Fibroblast of the aortic adventitia (primary cell): ENCODE results near the gene CHD5. TPM values are rescaled to one million over a fixed set of nuclear protein-coding genes. Genes with fewer than 3 reads are reported as not detected.

Source experiments
- DNase-seq: peaks from one replicate; pipeline ENCODE4 v3.0.0-alpha.2; 2010; ENCODE audit warnings: low read depth
- H3K4me3 ChIP-seq: 2 replicates; pipeline ENCODE4 v1.5.1; 2011; ENCODE audit warnings: low read depth, mild to moderate bottlenecking, control low read depth, low read length, moderate library complexity
- total RNA-seq: library from RNA; depleted of rRNA; stranded (reverse); fragments of >200 nt; gene quantifications from 2 replicates; pipeline ENCODE4 v1.2.3, GENCODE V29; 2012; ENCODE audit warnings: low replicate concordance
- TF ChIP-seq, protein P1 (sequence below): IDR thresholded peaks from 2 replicates; pipeline ENCODE4 v1.5.1; 2011; ENCODE audit warnings: mild to moderate bottlenecking, low read length, control low read depth, inconsistent platforms; ENCODE audit not compliant: insufficient read depth

The CHD5 gene
- total RNA-seq, 1 donor, result 0.09 TPM

DNA sequence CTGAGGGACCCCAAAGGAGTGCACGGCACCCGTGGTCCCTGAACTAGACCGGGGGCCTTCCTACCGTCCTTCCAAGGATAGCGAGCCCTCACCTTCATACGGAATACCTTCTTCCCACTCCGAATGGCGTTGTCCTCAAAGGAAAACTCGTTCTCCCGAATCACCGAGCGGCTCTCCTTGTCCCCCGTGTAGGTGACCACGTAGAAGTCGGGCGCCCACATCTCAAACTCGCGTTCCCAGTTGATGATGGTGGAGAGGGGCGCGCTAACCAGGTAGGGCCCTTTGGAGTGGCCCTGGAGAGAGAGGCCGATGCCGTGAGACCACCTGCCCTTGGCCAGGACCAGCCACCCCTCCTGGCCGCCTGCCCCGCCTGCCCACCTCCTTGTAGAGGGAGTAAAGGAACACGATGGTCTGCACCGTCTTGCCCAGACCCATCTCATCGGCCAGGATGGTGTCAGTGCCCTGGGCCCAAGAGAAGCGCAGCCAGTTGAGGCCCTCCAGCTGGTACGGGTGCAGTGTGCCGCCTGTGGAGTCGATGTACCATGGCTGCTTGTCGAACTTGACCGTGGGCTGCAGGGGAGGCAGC, 38.0 kb downstream of the CHD5 start:
- no peak overlapping the region for H3K4me3 ChIP-seq

DNA sequence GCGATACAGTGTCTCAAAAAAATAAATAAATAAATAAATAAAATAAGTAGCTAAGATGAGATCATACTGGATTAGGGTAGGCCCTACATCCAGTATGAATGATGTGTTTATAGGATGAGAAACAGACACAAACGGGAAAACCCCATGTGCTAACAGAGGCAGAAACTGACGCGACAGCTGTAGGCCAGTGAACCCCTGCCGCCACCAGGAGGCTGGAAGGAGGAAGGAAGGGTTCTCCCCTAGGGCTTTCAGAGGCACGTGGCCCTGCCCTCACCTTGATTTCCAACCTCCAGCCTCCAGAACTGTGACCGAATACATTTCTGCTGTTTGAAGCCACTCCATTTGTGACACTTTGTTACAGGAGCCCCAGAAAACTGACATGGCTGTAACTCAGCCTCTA, 38.5 kb downstream of the CHD5 start:
- no peak overlapping the region for H3K4me3 ChIP-seq
- TF ChIP-seq, protein P1, sequence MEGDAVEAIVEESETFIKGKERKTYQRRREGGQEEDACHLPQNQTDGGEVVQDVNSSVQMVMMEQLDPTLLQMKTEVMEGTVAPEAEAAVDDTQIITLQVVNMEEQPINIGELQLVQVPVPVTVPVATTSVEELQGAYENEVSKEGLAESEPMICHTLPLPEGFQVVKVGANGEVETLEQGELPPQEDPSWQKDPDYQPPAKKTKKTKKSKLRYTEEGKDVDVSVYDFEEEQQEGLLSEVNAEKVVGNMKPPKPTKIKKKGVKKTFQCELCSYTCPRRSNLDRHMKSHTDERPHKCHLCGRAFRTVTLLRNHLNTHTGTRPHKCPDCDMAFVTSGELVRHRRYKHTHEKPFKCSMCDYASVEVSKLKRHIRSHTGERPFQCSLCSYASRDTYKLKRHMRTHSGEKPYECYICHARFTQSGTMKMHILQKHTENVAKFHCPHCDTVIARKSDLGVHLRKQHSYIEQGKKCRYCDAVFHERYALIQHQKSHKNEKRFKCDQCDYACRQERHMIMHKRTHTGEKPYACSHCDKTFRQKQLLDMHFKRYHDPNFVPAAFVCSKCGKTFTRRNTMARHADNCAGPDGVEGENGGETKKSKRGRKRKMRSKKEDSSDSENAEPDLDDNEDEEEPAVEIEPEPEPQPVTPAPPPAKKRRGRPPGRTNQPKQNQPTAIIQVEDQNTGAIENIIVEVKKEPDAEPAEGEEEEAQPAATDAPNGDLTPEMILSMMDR, result no peak
- DNase-seq, result no peak

More for the DNA sequence above, 38.0 kb downstream of the CHD5 start:
- TF ChIP-seq, protein P1, result no peak
- DNase-seq, result no peak

- no peak overlapping the region for H3K4me3 ChIP-seq
- DNase-seq, result no peak
- TF ChIP-seq, protein P1, result no peak
These were observed 39.7 kb downstream of the CHD5 start for GRCh38 chr1:6140413-6140812.

DNA sequence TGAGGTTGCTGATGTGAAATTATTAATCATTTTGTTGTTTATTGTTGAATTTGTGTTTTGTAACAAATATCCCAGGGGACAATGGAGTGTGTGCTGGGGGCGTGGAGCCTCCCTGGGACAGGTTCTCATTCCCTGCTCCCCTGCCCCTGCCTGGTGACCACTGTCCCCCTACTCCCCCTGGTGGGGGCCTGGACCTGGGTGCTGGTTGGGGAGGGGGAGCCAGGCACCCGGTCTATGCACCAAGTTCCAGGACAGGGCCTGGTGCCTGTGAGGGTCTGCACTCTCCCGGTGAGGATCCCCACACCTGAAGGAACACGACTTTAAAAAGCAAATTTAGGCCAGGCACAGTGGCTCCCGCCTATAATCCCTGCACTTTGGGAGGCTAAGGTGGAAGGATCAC, 42.4 kb downstream of the CHD5 start:
- TF ChIP-seq, protein P1, result no peak
- no peak overlapping the region for H3K4me3 ChIP-seq
- DNase-seq, result no peak

DNA sequence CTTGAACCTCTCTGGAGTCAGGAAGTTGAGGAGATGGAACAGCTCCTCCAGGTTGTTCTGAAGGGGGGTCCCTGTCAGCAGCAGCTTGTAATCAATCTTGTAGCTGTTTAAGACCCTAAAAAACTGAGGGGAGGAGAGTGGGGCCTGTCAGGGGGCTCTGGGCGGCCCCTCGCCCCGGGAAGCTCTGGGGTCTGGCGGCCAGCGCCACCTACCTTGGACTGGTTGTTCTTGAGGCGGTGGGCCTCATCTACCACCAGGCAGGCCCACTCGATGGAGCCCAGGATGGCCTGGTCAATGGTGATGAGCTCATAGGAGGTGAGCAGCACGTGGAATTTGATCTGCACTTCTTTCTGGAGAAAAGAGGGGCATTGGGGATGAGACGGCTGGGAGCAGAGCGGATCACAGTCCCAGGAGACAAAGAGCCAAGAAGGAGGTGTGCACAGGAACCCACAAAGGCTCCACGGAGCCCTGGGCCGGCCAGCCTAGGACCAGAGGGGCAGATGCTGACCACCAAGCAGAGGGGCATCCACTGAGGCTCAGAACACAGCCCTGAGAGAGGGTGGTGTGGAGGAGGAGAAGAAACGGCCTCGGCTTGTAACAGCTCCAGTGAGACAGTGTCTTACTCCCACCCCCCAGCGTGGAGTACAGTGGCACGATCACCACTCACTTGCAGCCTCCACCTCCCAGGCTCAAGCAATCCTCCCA, 43.5 kb downstream of the CHD5 start:
- no peak overlapping the region for H3K4me3 ChIP-seq
- no peak for DNase-seq
- TF ChIP-seq, protein P1, result no peak

DNA sequence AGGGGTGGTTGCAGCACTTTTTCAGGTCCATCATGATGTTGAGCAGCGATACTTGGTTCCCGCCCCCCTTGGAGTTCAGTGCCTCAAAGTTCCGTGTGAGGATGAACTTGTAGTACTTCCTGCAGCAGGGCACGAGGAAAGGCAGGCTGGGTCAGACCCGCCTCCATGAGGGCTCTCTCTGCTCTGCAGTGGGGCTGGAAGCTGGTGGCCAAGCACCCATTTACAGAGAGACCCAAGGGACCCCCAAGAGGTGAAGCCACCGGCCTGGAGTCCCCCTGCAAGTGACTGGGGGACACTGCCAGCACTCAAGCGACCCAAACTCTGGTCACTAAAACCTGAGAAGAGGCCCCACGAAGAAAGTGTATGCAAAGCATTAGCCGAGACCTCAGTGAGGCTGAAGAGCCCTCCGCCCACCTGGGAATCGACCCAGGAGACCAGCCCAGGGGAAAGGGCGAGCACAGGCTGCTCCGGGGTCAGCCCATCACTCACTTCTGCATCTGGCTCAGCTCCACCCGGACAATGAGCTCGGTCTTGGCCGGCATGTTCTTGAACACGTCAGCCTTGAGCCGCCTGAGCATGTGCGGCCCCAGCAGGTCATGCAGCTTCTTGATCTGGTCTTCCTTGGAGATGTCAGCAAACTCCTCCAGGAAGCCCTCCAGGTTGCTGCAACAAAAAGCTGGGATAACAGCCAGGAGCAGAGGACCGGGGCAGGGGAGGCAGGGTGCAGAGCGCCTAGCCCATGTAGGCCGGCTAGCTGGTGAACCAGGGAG, 45.2 kb downstream of the CHD5 start:
- H3K4me3 ChIP-seq, result no peak overlapping the region
- TF ChIP-seq, protein P1, result no peak
- DNase-seq, result no peak
